GM18498 (cell line): ENCODE results near the gene AQP2.

Experiments used
- ATAC-seq: cut with Tn5 transposase; IDR thresholded peaks from one replicate; pipeline ENCODE4 v1.9.1; 2021; ENCODE audit warnings: mild to moderate bottlenecking, moderate library complexity; ENCODE audit not compliant: unreplicated experiment

The AQP2 gene

GRCh38 chr12:49939707-49940106, 10.8 kb upstream of the AQP2 start:
- no peak for ATAC-seq

- no peak for ATAC-seq
Measured at GRCh38 chr12:49941556-49942511, 8.7 kb upstream of the AQP2 start.

- ATAC-seq = no peak
Measured at GRCh38 chr12:49942512-49942893, 8.0 kb upstream of the AQP2 start.

- no peak for ATAC-seq
Measured at GRCh38 chr12:49942921-49943624, 7.5 kb upstream of the AQP2 start.

GRCh38 chr12:49943625-49943960, 6.9 kb upstream of the AQP2 start:
- no peak for ATAC-seq

- no peak for ATAC-seq
Measured at GRCh38 chr12:49944046-49944445, 6.5 kb upstream of the AQP2 start.

- no peak for ATAC-seq
Measured at GRCh38 chr12:49944718-49945117, 5.8 kb upstream of the AQP2 start.

GRCh38 chr12:49945394-49946080, 5.0 kb upstream of the AQP2 start:
- peak; percentile 67 for ATAC-seq

GRCh38 chr12:49946086-49946485, 4.5 kb upstream of the AQP2 start:
- no peak for ATAC-seq

GRCh38 chr12:49946497-49946896, 4.0 kb upstream of the AQP2 start:
- no peak for ATAC-seq

GRCh38 chr12:49947593-49948226, 2.8 kb upstream of the AQP2 start:
- ATAC-seq = no peak

- no peak for ATAC-seq
Measured at GRCh38 chr12:49948866-49949845, 1.4 kb upstream of the AQP2 start.

- no peak for ATAC-seq
Measured at GRCh38 chr12:49949866-49950265, 671 bp upstream of the AQP2 start.

- no peak for ATAC-seq
Measured at GRCh38 chr12:49951411-49952240, 1.1 kb downstream of the AQP2 start.

GRCh38 chr12:49952391-49953055, 2.0 kb downstream of the AQP2 start:
- no peak for ATAC-seq

GRCh38 chr12:49953151-49953550, 2.6 kb downstream of the AQP2 start:
- ATAC-seq = no peak

- ATAC-seq = no peak
Measured at GRCh38 chr12:49953961-49954846, 3.7 kb downstream of the AQP2 start.
